Measurements from ENCODE around the gene GAREM2. TPM values are rescaled to one million over a fixed set of nuclear protein-coding genes. Genes with fewer than 3 reads are reported as not detected.
A peak's percentile ranks its signal among the peaks of the same experiment; 100 is the strongest.

GAREM2 gene
- total and polyA plus RNA-seq, 2 donors (not counting 3 experiments of a cell fraction or from before 2014, with no cell fraction given), result 3.1 to 3.7 TPM

DNA sequence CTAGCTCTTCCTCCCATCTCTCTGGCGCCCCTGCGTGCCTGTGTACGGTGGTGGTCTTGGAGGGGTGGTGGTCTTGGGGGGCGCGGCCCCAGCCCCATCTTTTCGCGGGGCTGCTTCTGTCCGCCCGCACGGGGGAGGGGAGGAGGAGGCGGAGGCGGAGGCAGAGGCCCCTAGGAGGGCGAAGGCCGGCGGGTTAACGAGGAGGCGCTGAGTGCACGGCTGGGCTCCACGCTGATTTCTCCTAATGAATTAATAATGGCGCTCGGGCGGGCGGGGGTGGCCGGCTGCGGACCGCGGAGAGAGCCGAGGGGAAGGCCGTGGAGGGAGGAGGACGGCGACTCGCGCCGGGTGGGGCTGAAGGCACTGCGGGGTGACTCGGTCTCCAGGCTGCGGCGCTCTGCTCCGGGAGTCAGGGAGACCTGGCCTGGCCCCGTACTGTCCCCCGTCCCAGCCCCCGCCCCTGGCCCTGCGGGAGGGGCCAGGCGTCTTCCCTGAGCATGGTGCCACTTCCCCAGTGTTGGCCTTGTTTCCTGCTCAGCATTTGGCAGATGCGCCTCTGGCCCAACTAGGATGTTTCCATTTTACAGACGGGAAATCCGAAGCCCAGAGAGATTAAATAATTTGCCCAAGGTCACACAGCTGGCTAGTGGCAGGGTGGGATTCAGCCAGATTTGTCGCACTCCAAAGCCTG, 6.0 kb downstream of the GAREM2 start:
- dilution Hi-C loops (cut with MboI; ENCODE audit: extremely low pct_ligation_motif_present, low sequenced_read_pairs) (no loop called here), intact Hi-C loops (cut with micrococcal nuclease) (no loop called here)
- H4K20me1 ChIP-seq (replicated peaks; ENCODE audit: control insufficient read depth, extremely low read depth, insufficient read depth, low read length), result no peaks in the 10 kb centered on the region
- peak overlapping the region; percentile 16 to 35 (median 26) for H3K4me3 ChIP-seq (replicated peaks in 1 of 3; ENCODE audit: insufficient read depth in 1 of 3, low read depth in 1 of 3, low read length in 3 of 3)
- POLR2A ChIA-PET, result interaction anchor here (0.6 kb wide), 1 partner anchor 12 kb away, joined by 3 read pairs; no protein-coding TSS in a partner anchor
- CTCF ChIA-PET, result interaction anchor here (0.5 to 1.0 kb wide), 3 partner anchors 9 to 233 kb away, joined by 3 to 5 read pairs (median 4); no protein-coding TSS in a partner anchor
- H3K9ac ChIP-seq (replicated peaks; ENCODE audit: extremely low read depth, insufficient read depth, low read length), result no peak overlapping the region
- BruUV-seq (replicated peaks), result no TSS peak
- H3K36me3 ChIP-seq (ENCODE audit: control insufficient read depth in 2 of 2, extremely low read depth in 1 of 2, insufficient read depth in 2 of 2, low read length in 2 of 2), result no peaks in the 10 kb centered on the region
- TF ChIP-seq EZH2 (IDR thresholded peaks at IDR 0.05; ENCODE audit: borderline replicate concordance, low read depth, low read length, severe bottlenecking) (no peak), GATA2 (IDR thresholded peaks at IDR 0.05; ENCODE audit: insufficient read depth, insufficient read length, low read depth, low read length) (no peak), FOS (IDR thresholded peaks at IDR 0.05; ENCODE audit: borderline replicate concordance, insufficient read depth, low read length) (no peak), POLR2A (IDR thresholded peaks at IDR 0.05; ENCODE audit: low read depth, low read length) (no peak), JUN (IDR thresholded peaks at IDR 0.05; ENCODE audit: borderline replicate concordance, insufficient read depth, insufficient read length, low read depth) (no peak), MYC (IDR thresholded peaks at IDR 0.05; ENCODE audit: low read depth, low read length) (no peak), POLR2AphosphoS5 (IDR thresholded peaks at IDR 0.05; ENCODE audit: insufficient read depth, low read depth, low read length) (no peak)
- TF ChIP-seq, protein P1, sequence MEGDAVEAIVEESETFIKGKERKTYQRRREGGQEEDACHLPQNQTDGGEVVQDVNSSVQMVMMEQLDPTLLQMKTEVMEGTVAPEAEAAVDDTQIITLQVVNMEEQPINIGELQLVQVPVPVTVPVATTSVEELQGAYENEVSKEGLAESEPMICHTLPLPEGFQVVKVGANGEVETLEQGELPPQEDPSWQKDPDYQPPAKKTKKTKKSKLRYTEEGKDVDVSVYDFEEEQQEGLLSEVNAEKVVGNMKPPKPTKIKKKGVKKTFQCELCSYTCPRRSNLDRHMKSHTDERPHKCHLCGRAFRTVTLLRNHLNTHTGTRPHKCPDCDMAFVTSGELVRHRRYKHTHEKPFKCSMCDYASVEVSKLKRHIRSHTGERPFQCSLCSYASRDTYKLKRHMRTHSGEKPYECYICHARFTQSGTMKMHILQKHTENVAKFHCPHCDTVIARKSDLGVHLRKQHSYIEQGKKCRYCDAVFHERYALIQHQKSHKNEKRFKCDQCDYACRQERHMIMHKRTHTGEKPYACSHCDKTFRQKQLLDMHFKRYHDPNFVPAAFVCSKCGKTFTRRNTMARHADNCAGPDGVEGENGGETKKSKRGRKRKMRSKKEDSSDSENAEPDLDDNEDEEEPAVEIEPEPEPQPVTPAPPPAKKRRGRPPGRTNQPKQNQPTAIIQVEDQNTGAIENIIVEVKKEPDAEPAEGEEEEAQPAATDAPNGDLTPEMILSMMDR (IDR thresholded peaks at IDR 0.05; ENCODE audit: extremely low read depth in 1 of 2, insufficient read depth in 1 of 2, low read depth in 1 of 2, low read length in 2 of 2), result no peak
- TF ChIP-seq, protein P2, sequence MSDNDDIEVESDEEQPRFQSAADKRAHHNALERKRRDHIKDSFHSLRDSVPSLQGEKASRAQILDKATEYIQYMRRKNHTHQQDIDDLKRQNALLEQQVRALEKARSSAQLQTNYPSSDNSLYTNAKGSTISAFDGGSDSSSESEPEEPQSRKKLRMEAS (IDR thresholded peaks at IDR 0.05; ENCODE audit: insufficient read depth, insufficient read length), result no peak
- peak overlapping the region; percentile 67 for H3K4me2 ChIP-seq (ENCODE audit: insufficient read depth, low read length)
- no peaks in the 10 kb centered on the region for H3K79me2 ChIP-seq (ENCODE audit: control insufficient read depth, insufficient read depth, low read length)
- no peaks in the 10 kb centered on the region for H3K9me1 ChIP-seq (replicated peaks; ENCODE audit: control insufficient read depth, extremely low read depth, insufficient read depth, low read length)
- H3K27me3 ChIP-seq (ENCODE audit: control insufficient read depth in 2 of 2, insufficient read depth in 2 of 2, low read length in 2 of 2), result peaks cover 8 to 9% of the 10 kb centered on the region in 2 experiments
- peak; percentile 31 for FAIRE-seq
- peaks cover 7% of the 10 kb centered on the region for H3K4me1 ChIP-seq (ENCODE audit: control insufficient read depth, extremely low read depth, insufficient read depth, low read length)
- H2AFZ ChIP-seq (ENCODE audit: low read depth, low read length), result peak overlapping the region; percentile 19
- DNase-seq (ENCODE audit: low read depth, low spot score), result peak; percentile 22
- H3K27ac ChIP-seq (ENCODE audit: insufficient read depth, low read depth, low read length), result no peak overlapping the region
- H3K9me3 ChIP-seq (replicated peaks; ENCODE audit: control insufficient read depth, insufficient read depth, low read length), result no peaks in the 10 kb centered on the region

Measured in endothelial cell of umbilical vein (primary cell).